MCF 10A (cell line): ENCODE measurements around the gene FOXA3. TPM values are rescaled to one million over a fixed set of nuclear protein-coding genes. Genes with fewer than 3 reads are reported as not detected.

Experiments used
- BruUV-seq: library from RNA; stranded (reverse); fragments of 400-500 nt; replicated peaks from 2 replicates; lab custom pipeline; 2021; lab: Mats Ljungman, UMichigan
- CTCF ChIA-PET: fragments of 300-600 bp; sonication (Branson Sonifier 250); formaldehyde crosslinking; extraction: SDS; loops from one replicate; lab custom pipeline; 2021; ENCODE audit warnings: antibody characterized with exemption, inconsistent platforms; lab: Yijun Ruan, JAX
- POLR2A ChIA-PET: fragments of 300-600, 350-650 bp; sonication (Branson Sonifier 250); formaldehyde crosslinking; extraction: SDS; loops from one replicate; lab custom pipeline; 2020; ENCODE audit warnings: antibody characterized with exemption, inconsistent platforms; lab: Yijun Ruan, JAX
- DNase-seq: peaks from one replicate; pipeline ENCODE4 v3.0.0-alpha.2; 2018; ENCODE audit not compliant: unreplicated experiment
- H3K27ac Mint-ChIP-seq: one replicate; pipeline ENCODE4 v1.8.0; 2022; ENCODE audit warnings: mild to moderate bottlenecking, low read depth, mixed read lengths; ENCODE audit not compliant: unreplicated experiment
- H3K27me3 Mint-ChIP-seq: one replicate; pipeline ENCODE4 v1.8.0; 2022; ENCODE audit warnings: mixed read lengths; ENCODE audit not compliant: insufficient read depth, unreplicated experiment
- H3K36me3 Mint-ChIP-seq: one replicate; pipeline ENCODE4 v1.8.0; 2022; ENCODE audit warnings: mild to moderate bottlenecking, moderate library complexity, mixed read lengths; ENCODE audit not compliant: insufficient read depth, unreplicated experiment
- H3K4me1 Mint-ChIP-seq: one replicate; pipeline ENCODE4 v1.8.0; 2022; ENCODE audit warnings: mixed read lengths; ENCODE audit not compliant: insufficient read depth, unreplicated experiment
- H3K4me3 Mint-ChIP-seq: one replicate; pipeline ENCODE4 v1.8.0; 2022; ENCODE audit warnings: mild to moderate bottlenecking, moderate library complexity, mixed read lengths; ENCODE audit not compliant: unreplicated experiment
- H3K9me3 Mint-ChIP-seq: one replicate; pipeline ENCODE4 v1.8.0; 2022; ENCODE audit warnings: mixed read lengths; ENCODE audit not compliant: unreplicated experiment
- intact Hi-C: fragments of 100-400 bp; cut with micrococcal nuclease; formaldehyde crosslinking; loops from 2 replicates; pipeline ENCODE4 v1.14.1; 2022
- total RNA-seq: library from RNA; stranded (reverse); gene quantifications from 2 replicates; pipeline ENCODE4 v1.2.3, GENCODE V29; 2022
- TF ChIP-seq, protein P1 (sequence below): fragments of 200-600 bp; IDR thresholded peaks from one replicate; pipeline ENCODE4 v1.8.0; 2022; ENCODE audit warnings: antibody characterized with exemption, mild to moderate bottlenecking; ENCODE audit not compliant: unreplicated experiment

The FOXA3 gene
- total RNA-seq, 1 experiment from 2014 or later: not detected

DNA sequence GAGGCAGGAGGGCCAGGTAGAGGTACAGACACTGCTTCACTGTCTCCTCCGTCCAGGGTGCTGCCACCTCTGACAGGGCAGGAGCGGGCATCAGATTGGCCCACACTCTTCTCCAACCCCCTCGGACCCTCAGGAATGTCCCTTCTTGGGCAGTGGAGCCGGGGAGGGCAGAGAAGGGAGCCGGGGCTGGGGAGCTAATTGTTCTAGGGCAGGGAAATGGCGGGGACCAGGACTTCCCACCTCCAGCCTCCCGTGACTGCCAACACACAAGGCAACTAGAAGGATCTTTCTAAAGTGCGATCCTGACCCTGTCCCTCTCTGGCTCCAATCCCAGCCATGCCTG is 38.9 kb upstream of the FOXA3 start:
- H3K27ac Mint-ChIP-seq: no peak overlapping the region
- no peak for DNase-seq
- no peaks in the 10 kb centered on the region for H3K27me3 Mint-ChIP-seq
- intact Hi-C loops: no loop called here
- H3K4me3 Mint-ChIP-seq: no peak overlapping the region
- peaks cover 68% of the 10 kb centered on the region for H3K36me3 Mint-ChIP-seq
- CTCF ChIA-PET: interaction anchor here (0.5 to 2.5 kb wide), 5 partner anchors 9 to 204 kb away, joined by 3 to 11 read pairs (median 5); partner anchors contain the start of gene SIX5
- H3K4me1 Mint-ChIP-seq: peaks cover 15% of the 10 kb centered on the region
- BruUV-seq: no TSS peak
- TF ChIP-seq, protein P1, sequence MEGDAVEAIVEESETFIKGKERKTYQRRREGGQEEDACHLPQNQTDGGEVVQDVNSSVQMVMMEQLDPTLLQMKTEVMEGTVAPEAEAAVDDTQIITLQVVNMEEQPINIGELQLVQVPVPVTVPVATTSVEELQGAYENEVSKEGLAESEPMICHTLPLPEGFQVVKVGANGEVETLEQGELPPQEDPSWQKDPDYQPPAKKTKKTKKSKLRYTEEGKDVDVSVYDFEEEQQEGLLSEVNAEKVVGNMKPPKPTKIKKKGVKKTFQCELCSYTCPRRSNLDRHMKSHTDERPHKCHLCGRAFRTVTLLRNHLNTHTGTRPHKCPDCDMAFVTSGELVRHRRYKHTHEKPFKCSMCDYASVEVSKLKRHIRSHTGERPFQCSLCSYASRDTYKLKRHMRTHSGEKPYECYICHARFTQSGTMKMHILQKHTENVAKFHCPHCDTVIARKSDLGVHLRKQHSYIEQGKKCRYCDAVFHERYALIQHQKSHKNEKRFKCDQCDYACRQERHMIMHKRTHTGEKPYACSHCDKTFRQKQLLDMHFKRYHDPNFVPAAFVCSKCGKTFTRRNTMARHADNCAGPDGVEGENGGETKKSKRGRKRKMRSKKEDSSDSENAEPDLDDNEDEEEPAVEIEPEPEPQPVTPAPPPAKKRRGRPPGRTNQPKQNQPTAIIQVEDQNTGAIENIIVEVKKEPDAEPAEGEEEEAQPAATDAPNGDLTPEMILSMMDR: no peak
- POLR2A ChIA-PET: interaction anchor here (0.8 to 1.9 kb wide), 2 partner anchors 57 to 95 kb away, joined by 3 to 7 read pairs; partner anchors contain the start of gene FBXO46
- no peaks in the 10 kb centered on the region for H3K9me3 Mint-ChIP-seq

DNA sequence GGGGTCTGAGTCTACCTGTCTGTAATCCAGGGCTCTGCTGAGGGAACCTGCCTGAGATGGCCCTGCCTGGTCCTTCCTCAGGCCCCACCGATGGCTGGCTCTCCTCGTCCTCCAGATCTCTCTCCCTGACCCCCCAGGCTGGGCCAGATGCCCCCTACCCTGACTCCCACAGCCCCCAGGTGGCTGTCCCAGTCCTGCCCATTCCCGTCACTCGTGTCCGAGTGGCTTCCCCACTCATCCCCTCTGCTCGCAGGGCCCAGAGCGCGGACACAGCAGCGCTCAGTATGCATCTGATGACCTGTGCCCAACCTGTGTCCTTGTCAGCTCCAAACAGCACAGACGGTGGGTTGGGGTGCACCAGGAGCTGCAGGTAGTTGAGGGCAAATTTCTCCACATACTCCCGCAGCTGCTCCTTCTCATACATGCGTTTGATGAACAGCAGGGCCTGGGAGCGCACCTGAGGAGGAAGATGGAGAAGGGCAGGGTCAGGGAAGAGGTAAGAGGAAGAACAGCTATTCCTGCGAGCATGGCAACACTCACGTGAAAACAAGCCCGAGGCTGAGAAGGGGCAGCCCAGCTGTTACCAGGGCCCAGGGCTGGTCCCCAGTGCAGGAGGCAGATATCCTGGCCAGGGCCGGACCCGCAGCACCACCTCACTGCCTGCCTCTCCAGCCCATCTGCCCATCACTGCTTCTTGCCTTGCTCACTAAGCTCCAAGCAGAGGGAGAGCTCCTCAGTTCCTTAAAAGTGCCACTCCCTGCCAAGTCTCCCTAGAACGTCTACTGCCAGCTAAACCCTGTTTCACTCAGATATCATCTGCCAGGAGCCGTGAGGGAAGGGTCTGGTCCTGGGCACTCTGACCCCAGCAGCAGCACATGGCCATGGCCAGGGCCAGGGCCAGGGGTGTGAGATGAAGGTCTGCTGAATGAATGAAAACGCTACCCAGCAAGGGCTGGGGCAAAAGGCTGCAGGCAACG is 37.9 kb upstream of the FOXA3 start:
- peaks cover 15% of the 10 kb centered on the region for H3K4me1 Mint-ChIP-seq
- TF ChIP-seq, protein P1: no peak
- CTCF ChIA-PET: interaction anchor here (0.6 to 2.5 kb wide), 6 partner anchors 8 to 199 kb away, joined by 3 to 11 read pairs (median 4); partner anchors contain the start of gene SIX5
- no peak overlapping the region for H3K27ac Mint-ChIP-seq
- no peak for DNase-seq
- POLR2A ChIA-PET: interaction anchor here (1.2 to 1.9 kb wide), 2 partner anchors 23 to 58 kb away, joined by 4 to 7 read pairs; no protein-coding TSS in a partner anchor
- H3K27me3 Mint-ChIP-seq: no peaks in the 10 kb centered on the region
- BruUV-seq: no TSS peak
- intact Hi-C loops: no loop called here
- no peaks in the 10 kb centered on the region for H3K9me3 Mint-ChIP-seq
- H3K4me3 Mint-ChIP-seq: no peak overlapping the region
- peaks cover 75% of the 10 kb centered on the region for H3K36me3 Mint-ChIP-seq

DNA sequence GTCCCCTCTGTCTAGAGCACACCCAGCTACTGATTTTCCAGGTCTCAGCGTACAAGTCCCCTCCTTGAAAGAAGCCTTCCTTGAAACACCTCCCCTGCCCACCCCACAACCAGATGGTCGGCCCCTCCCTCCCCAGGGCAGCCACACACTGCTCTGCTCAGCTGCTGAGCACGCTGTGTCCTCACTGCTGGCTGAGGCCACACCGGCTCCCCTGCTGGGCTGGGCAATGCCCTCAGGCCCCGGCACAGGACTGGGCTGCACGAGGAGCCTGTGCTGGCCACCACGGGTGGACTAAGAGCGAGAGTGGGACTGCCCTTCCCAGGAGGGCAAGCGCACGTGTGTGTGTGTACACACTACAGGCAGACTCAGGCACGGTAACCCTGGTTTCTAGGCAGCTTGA is 37.2 kb upstream of the FOXA3 start:
- intact Hi-C loops: no loop called here
- BruUV-seq: no TSS peak
- TF ChIP-seq, protein P1: no peak
- POLR2A ChIA-PET: interaction anchor here (0.7 to 1.9 kb wide), 3 partner anchors 23 to 197 kb away, joined by 3 to 7 read pairs (median 4); no protein-coding TSS in a partner anchor
- Mint-ChIP-seq H3K9me3 (no peaks in the 10 kb centered on the region), H3K27ac (no peak overlapping the region), H3K4me3 (no peak overlapping the region), H3K4me1 (peaks cover 15% of the 10 kb centered on the region), H3K36me3 (peaks cover 75% of the 10 kb centered on the region), H3K27me3 (no peaks in the 10 kb centered on the region)
- CTCF ChIA-PET: interaction anchor here (0.6 to 1.1 kb wide), 3 partner anchors 9 to 54 kb away, joined by 3 to 4 read pairs (median 3); no protein-coding TSS in a partner anchor
- DNase-seq: no peak

DNA sequence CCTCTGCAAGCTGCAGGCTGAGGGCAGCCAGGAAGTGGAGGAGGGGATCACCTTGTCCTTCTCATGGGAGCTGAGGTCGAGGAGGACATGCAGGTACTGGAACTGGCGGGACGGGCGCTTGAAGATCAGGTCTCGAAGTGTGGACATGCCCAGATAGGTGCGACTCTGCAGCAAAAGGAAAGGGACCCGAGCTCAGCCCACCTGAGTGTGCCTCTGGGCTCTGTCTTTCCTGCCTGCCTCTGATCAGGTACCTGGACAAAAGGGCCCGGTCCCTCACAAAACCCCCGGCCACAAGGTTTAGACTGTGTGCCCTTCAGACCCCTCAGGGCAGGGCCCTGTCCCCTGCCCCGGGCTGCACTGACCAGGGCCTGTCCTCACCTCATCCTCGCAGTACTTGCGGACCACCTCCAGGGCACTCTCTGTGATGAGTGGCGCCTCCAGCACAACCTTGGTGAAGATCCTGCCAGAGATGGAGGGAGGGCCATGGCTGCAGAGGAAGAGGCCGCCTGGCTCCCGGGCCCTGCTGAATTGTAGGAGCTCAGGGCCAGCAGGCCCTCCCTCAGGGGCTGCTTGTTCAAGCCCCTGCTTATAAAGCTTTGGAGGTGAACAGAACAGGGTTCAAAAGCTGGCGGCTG is 36.5 kb upstream of the FOXA3 start:
- H3K4me1 Mint-ChIP-seq: peaks cover 15% of the 10 kb centered on the region
- no peaks in the 10 kb centered on the region for H3K27me3 Mint-ChIP-seq
- TF ChIP-seq, protein P1: no peak
- no peak overlapping the region for H3K4me3 Mint-ChIP-seq
- ChIA-PET POLR2A (interaction anchor here (0.7 to 1.9 kb wide), 2 partner anchors 60 to 196 kb away, joined by 3 to 7 read pairs; no protein-coding TSS in a partner anchor), CTCF (interaction anchor here (0.6 kb wide), 1 partner anchor 16 kb away, joined by 3 read pairs; no protein-coding TSS in a partner anchor)
- BruUV-seq: no TSS peak
- DNase-seq: no peak
- intact Hi-C loops: no loop called here
- H3K27ac Mint-ChIP-seq: no peak overlapping the region
- H3K36me3 Mint-ChIP-seq: peaks cover 78% of the 10 kb centered on the region
- no peaks in the 10 kb centered on the region for H3K9me3 Mint-ChIP-seq
